Activated CD8-positive, alpha-beta T cell treated with anti-CD3 and anti-CD28 coated beads for 36 hours (primary cell): ENCODE measurements around the gene TAF6L. TPM values are rescaled to one million over a fixed set of nuclear protein-coding genes. Genes with fewer than 3 reads are reported as not detected.

Experiments used
- ATAC-seq: fragments of 200-7000 bp; cut with Tn5 transposase; one replicate; pipeline ENCODE4 v1.10.0; 2021; ENCODE audit warnings: mild to moderate bottlenecking, moderate library complexity
- CTCF ChIA-PET: fragments of 350-600 bp; sonication (Branson Sonifier 250); formaldehyde crosslinking; loops from one replicate; lab custom pipeline; 2021; ENCODE audit warnings: antibody characterized with exemption; lab: Charles Lee
- POLR2A ChIA-PET: fragments of 350-600 bp; sonication (Branson Sonifier 250); formaldehyde crosslinking; loops from one replicate; lab custom pipeline; 2021; ENCODE audit warnings: antibody characterized with exemption; lab: Charles Lee
- DNase-seq: peaks from one replicate; pipeline ENCODE4 v3.0.0-alpha.2; 2020
- H3K27ac Mint-ChIP-seq: one replicate; pipeline ENCODE4 v1.8.0; 2021; ENCODE audit warnings: mild to moderate bottlenecking, mixed read lengths
- H3K27me3 Mint-ChIP-seq: one replicate; pipeline ENCODE4 v1.8.0; 2021; ENCODE audit warnings: mixed read lengths
- H3K36me3 Mint-ChIP-seq: one replicate; pipeline ENCODE4 v1.8.0; 2021; ENCODE audit warnings: low read depth, mixed read lengths
- H3K4me1 Mint-ChIP-seq: one replicate; pipeline ENCODE4 v1.8.0; 2021; ENCODE audit warnings: low read depth, mixed read lengths
- H3K4me3 Mint-ChIP-seq: one replicate; pipeline ENCODE4 v1.8.0; 2021; ENCODE audit warnings: mild to moderate bottlenecking, moderate library complexity, mixed read lengths
- H3K9me3 Mint-ChIP-seq: one replicate; pipeline ENCODE4 v1.8.0; 2021; ENCODE audit warnings: mixed read lengths
- intact Hi-C: fragments of 100-400 bp; cut with micrococcal nuclease; formaldehyde crosslinking; loops from one replicate; pipeline ENCODE4 v1.10.0; 2022
- microRNA-seq: library from miRNA; unstranded; fragments of <30 nt; microRNA quantifications from one replicate; pipeline ENCODE4 v1.2.0, GENCODE V29; 2022; ENCODE audit warnings: borderline microRNAs expressed, borderline replicate concordance
- total RNA-seq, 2 experiments: library from RNA; stranded (reverse); gene quantifications; one replicate each; pipeline ENCODE4 v1.2.3, GENCODE V29; 2021
- TF ChIP-seq, protein P1 (sequence below): fragments of 200-600 bp; IDR thresholded peaks from one replicate; pipeline ENCODE4 v1.8.0; 2022; ENCODE audit warnings: antibody characterized with exemption, mild to moderate bottlenecking

TAF6L gene
- total RNA-seq, 2 experiments from 2014 or later: 13.7 to 16.7 TPM

DNA sequence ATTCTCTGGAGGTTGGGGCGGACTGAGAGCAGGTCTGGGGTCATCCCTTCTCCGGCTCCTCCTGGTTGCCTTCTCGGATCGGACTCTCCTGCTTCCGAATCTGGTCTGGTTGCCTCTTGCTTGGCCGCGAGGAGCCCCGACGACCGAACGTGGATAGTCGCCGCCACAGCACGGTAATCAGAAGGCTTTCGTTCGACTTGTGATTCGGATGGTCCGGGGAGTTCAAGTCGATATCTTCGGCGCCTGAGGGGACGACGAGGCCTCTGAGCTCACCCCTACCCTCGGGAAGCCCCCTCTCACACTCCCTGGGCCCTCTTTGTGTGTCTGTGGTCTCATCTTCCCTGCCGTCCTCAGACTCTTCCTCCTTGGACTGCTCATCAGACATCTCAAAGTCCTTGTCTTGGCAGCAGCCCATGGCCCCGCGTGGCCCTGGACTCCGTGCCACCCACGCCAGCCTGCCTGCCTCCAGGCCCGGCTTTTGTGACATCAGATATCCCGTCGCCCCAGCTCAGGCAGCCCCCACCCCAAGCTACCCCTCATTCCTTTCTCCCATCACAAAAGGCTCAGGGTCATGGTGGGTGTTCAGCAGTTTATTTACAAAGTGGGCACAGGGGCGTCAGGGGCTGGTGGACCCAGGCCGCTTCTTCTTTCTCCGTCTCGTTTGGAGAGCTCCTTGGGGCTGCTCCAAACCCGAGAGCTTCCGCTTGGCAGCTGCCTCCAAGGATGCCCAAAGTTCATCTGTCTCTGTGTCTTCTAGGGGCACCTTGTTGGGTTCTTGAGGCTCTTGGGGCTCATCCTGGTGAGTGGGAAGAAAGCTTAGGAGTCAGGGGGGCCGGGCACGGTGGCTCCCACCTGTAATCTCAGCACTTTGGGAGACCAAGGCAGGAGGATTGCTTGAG is 61.4 kb downstream of the TAF6L start, which contains the start of gene TEX54:
TSS of gene TEX54 (minus strand) at position 506 of the 899 bp plus-strand sequence.
- CTCF ChIA-PET: interaction anchor here (0.8 to 1.8 kb wide), 3 partner anchors 9 to 46 kb away, joined by 3 to 17 read pairs (median 6); partner anchors contain the start of gene TMEM179B

DNA sequence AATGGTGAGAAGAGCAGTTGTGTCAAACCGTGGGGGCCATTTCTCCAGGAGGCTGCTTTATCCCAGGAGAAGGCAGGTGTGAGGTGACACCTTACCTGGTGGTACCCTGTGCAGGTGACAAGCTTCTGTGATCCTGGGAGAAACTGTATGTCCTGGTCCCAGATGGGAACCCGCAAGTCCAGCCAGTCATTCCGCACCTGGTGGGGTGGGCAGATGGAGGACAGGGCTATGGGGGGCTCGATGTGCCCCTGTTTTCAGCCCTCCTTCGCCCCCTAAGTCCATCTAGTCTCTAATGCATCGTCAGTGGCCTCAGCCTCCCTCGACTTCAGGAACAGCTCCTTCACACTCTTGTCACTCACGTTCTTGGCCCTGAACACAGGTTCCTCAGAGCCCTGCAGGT is 64.1 kb downstream of the TAF6L start:
- DNase-seq: no peak
- ChIA-PET POLR2A (interaction anchor here (0.8 to 17.2 kb wide), 7 partner anchors 8 to 244 kb away, joined by 3 to 997 read pairs (median 6); partner anchors contain the start of genes SLC3A2 and TUT1), CTCF (interaction anchor here (2.0 kb wide), 1 partner anchor 49 kb away, joined by 6 read pairs; no protein-coding TSS in a partner anchor)
- Mint-ChIP-seq H3K27me3 (no peaks in the 10 kb centered on the region), H3K9me3 (no peaks in the 10 kb centered on the region), H3K4me1 (peaks cover 53% of the 10 kb centered on the region), H3K36me3 (peaks cover 35% of the 10 kb centered on the region), H3K4me3 (no peak overlapping the region), H3K27ac (no peak overlapping the region)
- TF ChIP-seq, protein P1, sequence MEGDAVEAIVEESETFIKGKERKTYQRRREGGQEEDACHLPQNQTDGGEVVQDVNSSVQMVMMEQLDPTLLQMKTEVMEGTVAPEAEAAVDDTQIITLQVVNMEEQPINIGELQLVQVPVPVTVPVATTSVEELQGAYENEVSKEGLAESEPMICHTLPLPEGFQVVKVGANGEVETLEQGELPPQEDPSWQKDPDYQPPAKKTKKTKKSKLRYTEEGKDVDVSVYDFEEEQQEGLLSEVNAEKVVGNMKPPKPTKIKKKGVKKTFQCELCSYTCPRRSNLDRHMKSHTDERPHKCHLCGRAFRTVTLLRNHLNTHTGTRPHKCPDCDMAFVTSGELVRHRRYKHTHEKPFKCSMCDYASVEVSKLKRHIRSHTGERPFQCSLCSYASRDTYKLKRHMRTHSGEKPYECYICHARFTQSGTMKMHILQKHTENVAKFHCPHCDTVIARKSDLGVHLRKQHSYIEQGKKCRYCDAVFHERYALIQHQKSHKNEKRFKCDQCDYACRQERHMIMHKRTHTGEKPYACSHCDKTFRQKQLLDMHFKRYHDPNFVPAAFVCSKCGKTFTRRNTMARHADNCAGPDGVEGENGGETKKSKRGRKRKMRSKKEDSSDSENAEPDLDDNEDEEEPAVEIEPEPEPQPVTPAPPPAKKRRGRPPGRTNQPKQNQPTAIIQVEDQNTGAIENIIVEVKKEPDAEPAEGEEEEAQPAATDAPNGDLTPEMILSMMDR: no peak
- intact Hi-C loops: no loop called here
- no peak for ATAC-seq

More for the DNA sequence above, 61.4 kb downstream of the TAF6L start, which contains the start of gene TEX54:
- Mint-ChIP-seq H3K4me1 (peaks cover 52% of the 10 kb centered on the region), H3K9me3 (no peaks in the 10 kb centered on the region), H3K36me3 (peaks cover 27% of the 10 kb centered on the region), H3K4me3 (peak within 1 kb of the TSS; percentile 88), H3K27me3 (no peaks in the 10 kb centered on the region), H3K27ac (peak within 1 kb of the TSS; percentile 95)
- ATAC-seq (peak; percentile 1), DNase-seq (no peak)
- POLR2A ChIA-PET: interaction anchor here (0.5 to 17.2 kb wide), 28 partner anchors 8 to 166 kb away, joined by 3 to 997 read pairs (median 6); partner anchors contain the start of genes HNRNPUL2, NXF1, SLC3A2 and TAF6L
- TF ChIP-seq, protein P1: no peak
- intact Hi-C loops: loop anchor here (5.0 kb wide), 1 partner anchor 45 kb away; the partner anchor contains the start of gene TMEM179B

Small RNA genes within 50 kb of the gene (microRNA-seq; reads per million reads assigned to microRNA genes)
- 3.3 reads per million, percentile 8 among the genes with 10 or more reads in this experiment for gene MIR6514
- gene MIR6748: 0.91 reads per million

Other genes with a start within 250 kb of the TAF6L start
- gene AHNAK, start 224.6 kb upstream of the TAF6L start, total RNA-seq: 10 to 100 TPM; 41.1 to 43.0 TPM
- 1,000 to 10,000 TPM; 1,925 to 1,979 TPM for gene EEF1G, start 197.5 kb upstream of the TAF6L start, total RNA-seq
- gene TUT1, start 179.9 kb upstream of the TAF6L start, total RNA-seq: 10 to 100 TPM; 34.4 to 38.0 TPM
- 100 to 1,000 TPM; 159 to 164 TPM for gene MTA2, start 169.5 kb upstream of the TAF6L start, total RNA-seq
- 100 to 1,000 TPM; 115 to 120 TPM for gene EML3, start 158.6 kb upstream of the TAF6L start, total RNA-seq
- 1 to 10 TPM in 1 of 2 experiments, under 1 TPM in 1; 0.79 to 1.1 TPM for gene ROM1, start 158.1 kb upstream of the TAF6L start, total RNA-seq
- 10 to 100 TPM; 59.1 to 61.4 TPM for gene B3GAT3, start 149.4 kb upstream of the TAF6L start, total RNA-seq
- 100 to 1,000 TPM; 205 to 217 TPM for gene GANAB, start 124.8 kb upstream of the TAF6L start, total RNA-seq
- 10 to 100 TPM; 30.3 to 31.5 TPM for gene INTS5, start 118.1 kb upstream of the TAF6L start, total RNA-seq
- gene C11orf98, start 106.2 kb upstream of the TAF6L start, total RNA-seq: 100 to 1,000 TPM; 108 TPM
- 10 to 100 TPM; 37.1 to 43.6 TPM for gene CSKMT, start 106.1 kb upstream of the TAF6L start, total RNA-seq
- gene UQCC3, start 99.7 kb upstream of the TAF6L start, total RNA-seq: 1 to 10 TPM; 4.7 TPM
- gene LBHD1, start 99.1 kb upstream of the TAF6L start, total RNA-seq: 10 to 100 TPM; 12.0 to 12.9 TPM
- 100 to 1,000 TPM; 104 to 120 TPM for gene UBXN1, start 92.3 kb upstream of the TAF6L start, total RNA-seq
- not detected for gene LRRN4CL, start 81.9 kb upstream of the TAF6L start, total RNA-seq
- gene BSCL2, start 64.0 kb upstream of the TAF6L start, total RNA-seq: 10 to 100 TPM; 22.1 to 24.1 TPM
- gene GNG3, start 63.7 kb upstream of the TAF6L start, total RNA-seq: not detected
- 10 to 100 TPM; 54.9 to 58.6 TPM for gene HNRNPUL2, start 43.9 kb upstream of the TAF6L start, total RNA-seq
- gene TTC9C, start 42.9 kb upstream of the TAF6L start, total RNA-seq: 10 to 100 TPM; 33.7 to 37.9 TPM
- 10 to 100 TPM in 1 of 2 experiments, 1 to 10 TPM in 1; 9.8 to 11.8 TPM for gene ZBTB3, start 17.2 kb upstream of the TAF6L start, total RNA-seq
- 100 to 1,000 TPM; 109 to 111 TPM for gene POLR2G, start 9.8 kb upstream of the TAF6L start, total RNA-seq
- 10 to 100 TPM; 18.6 to 19.5 TPM for gene TMEM179B, start 16.0 kb downstream of the TAF6L start, total RNA-seq
- gene TMEM223, start 20.6 kb downstream of the TAF6L start, total RNA-seq: 10 to 100 TPM; 12.3 to 12.7 TPM
- 10 to 100 TPM; 80.9 to 90.0 TPM for gene NXF1, start 34.0 kb downstream of the TAF6L start, total RNA-seq
- gene STX5, start 60.7 kb downstream of the TAF6L start, total RNA-seq: 10 to 100 TPM; 22.0 to 22.8 TPM
- gene TEX54, start 61.4 kb downstream of the TAF6L start, total RNA-seq: not detected
- gene WDR74, start 68.2 kb downstream of the TAF6L start, total RNA-seq: 10 to 100 TPM; 96.5 to 99.3 TPM
- gene SLC3A2, start 109.5 kb downstream of the TAF6L start, total RNA-seq: 100 to 1,000 TPM; 299 to 315 TPM
- gene CHRM1, start 150.0 kb downstream of the TAF6L start, total RNA-seq: not detected
- gene SLC22A6, start 213.6 kb downstream of the TAF6L start, total RNA-seq: not detected
- not detected for gene SLC22A8, start 244.4 kb downstream of the TAF6L start, total RNA-seq